ENCODE measurements around the gene CHRNA7.

GRCh38 chr15:32113224-32113623 is 82.9 kb downstream of the CHRNA7 start:
- TF ChIP-seq, protein P1, sequence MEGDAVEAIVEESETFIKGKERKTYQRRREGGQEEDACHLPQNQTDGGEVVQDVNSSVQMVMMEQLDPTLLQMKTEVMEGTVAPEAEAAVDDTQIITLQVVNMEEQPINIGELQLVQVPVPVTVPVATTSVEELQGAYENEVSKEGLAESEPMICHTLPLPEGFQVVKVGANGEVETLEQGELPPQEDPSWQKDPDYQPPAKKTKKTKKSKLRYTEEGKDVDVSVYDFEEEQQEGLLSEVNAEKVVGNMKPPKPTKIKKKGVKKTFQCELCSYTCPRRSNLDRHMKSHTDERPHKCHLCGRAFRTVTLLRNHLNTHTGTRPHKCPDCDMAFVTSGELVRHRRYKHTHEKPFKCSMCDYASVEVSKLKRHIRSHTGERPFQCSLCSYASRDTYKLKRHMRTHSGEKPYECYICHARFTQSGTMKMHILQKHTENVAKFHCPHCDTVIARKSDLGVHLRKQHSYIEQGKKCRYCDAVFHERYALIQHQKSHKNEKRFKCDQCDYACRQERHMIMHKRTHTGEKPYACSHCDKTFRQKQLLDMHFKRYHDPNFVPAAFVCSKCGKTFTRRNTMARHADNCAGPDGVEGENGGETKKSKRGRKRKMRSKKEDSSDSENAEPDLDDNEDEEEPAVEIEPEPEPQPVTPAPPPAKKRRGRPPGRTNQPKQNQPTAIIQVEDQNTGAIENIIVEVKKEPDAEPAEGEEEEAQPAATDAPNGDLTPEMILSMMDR (IDR thresholded peaks at IDR 0.05): no peak
- TF ChIP-seq POLR2A (IDR thresholded peaks at IDR 0.05): no peak
- TF ChIP-seq POLR2AphosphoS5 (IDR thresholded peaks at IDR 0.05): no peak
